GM19043 (cell line): ENCODE measurements around the gene LRP1.

Experiments used
- ATAC-seq: cut with Tn5 transposase; IDR thresholded peaks from one replicate; pipeline ENCODE4 v1.9.1; 2021; ENCODE audit warnings: low read depth; ENCODE audit not compliant: unreplicated experiment

The LRP1 gene

GRCh38 chr12:57169046-57169795 lies 40.9 kb downstream of the LRP1 start:
- no peak for ATAC-seq

- no peak for ATAC-seq
Observed at GRCh38 chr12:57169969-57170368, 41.7 kb downstream of the LRP1 start.

DNA sequence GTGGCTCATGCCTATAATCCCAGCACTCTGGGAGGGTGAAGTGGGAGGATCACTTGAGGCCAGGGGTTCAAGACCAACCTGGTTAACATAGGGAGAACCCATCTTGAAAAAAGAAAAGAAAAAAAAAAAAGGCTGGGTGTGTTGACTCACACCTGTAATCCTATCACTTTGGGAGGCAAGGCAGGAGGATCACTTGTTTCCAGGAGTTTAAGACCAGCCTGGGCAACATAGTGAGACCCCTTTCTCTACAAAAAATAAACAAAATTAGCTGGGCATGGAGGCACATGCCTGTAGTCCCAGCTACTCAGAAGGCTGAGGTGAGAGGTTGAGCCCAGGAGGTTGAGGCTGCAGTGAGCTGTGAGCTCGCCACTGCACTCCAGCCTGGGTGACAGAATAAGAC lies 42.1 kb downstream of the LRP1 start:
- ATAC-seq = no peak

DNA sequence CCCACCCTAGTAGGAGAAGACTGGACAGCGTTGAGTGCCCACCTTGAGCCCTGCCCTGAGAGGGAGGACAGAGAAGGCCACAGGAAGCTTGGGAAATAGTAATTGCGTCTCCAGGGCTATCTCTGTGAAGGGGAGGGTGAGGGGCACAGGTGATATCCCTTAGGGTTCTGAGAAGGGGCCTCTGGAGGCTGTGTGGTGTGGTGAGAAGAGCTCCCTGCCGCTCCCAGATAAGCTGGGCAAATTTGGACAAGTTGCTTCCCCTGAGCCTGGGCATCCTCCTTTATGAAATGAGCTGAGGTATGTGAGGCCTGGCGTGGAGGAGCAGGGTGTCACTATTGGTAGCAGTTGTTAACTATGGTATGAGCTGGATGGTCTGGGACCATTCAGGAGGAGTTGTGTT lies 42.6 kb downstream of the LRP1 start:
- no peak for ATAC-seq

DNA sequence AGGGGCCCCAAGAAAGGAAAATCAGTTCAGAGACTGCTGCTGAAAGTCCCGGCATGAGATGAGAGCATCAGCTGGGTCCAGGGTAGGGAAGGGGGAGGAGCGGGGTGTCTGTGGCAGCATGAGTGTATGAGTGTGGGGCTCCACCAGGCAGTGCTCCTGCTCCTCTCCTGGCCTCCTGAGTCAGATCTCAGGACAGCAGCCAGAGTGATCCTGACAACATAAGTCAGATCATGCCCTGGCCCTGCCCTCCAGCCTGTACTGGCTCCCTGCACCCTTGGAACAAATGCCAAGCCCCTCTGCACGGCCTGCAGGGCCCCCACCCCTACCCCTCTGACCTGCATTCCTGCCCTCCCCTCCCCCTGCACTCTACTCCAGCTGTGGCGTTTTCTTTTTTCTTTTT lies 43.4 kb downstream of the LRP1 start:
- ATAC-seq = no peak

DNA sequence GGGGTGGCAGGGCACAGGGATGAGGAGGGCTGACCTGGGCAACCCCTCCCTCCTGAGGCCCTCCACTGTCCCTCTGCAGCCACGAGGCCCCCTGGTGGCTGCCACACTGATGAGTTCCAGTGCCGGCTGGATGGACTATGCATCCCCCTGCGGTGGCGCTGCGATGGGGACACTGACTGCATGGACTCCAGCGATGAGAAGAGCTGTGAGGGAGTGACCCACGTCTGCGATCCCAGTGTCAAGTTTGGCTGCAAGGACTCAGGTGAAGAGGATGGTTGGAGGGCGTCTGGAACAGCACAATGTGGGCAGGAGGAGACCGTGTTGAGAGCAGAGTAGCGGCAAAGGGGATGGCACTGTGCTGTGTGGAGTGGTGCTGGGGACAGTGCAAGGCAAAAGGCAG lies 44.8 kb downstream of the LRP1 start:
- no peak for ATAC-seq

GRCh38 chr12:57173683-57174082 lies 45.4 kb downstream of the LRP1 start:
- ATAC-seq = no peak

DNA sequence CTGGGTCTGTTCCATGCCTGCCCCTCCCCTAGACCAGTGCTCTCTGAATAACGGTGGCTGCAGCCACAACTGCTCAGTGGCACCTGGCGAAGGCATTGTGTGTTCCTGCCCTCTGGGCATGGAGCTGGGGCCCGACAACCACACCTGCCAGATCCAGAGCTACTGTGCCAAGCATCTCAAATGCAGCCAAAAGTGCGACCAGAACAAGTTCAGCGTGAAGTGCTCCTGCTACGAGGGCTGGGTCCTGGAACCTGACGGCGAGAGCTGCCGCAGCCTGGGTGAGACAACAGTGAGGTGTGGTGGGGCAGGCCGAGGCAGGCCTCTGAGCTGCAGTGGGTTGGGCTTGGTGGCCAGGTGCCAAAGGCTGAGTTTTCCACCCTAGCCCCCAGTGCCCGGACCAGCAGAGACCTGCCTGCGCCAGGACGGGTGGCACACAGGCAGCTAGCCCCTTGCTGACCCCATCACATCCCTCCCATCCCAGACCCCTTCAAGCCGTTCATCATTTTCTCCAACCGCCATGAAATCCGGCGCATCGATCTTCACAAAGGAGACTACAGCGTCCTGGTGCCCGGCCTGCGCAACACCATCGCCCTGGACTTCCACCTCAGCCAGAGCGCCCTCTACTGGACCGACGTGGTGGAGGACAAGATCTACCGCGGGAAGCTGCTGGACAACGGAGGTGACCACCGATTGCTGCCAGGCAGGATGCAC lies 47.3 kb downstream of the LRP1 start:
- no peak for ATAC-seq

DNA sequence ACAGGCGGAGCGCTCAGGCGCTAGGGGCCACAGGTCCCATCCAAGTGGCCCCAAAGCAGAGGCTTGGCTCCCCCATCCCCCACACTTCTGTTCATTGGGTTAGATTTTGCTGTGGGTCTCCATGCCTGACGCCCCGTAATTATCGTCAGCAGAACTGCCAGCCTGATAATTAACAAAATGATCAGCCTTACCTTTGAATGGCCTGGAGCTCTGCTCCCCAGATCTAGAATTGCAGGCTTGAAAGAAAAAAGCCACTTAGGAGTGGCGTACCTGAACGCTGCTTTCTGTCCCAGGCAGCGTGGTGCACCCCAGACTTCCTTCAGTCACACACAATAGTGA lies 47.8 kb downstream of the LRP1 start:
- no peak for ATAC-seq

DNA sequence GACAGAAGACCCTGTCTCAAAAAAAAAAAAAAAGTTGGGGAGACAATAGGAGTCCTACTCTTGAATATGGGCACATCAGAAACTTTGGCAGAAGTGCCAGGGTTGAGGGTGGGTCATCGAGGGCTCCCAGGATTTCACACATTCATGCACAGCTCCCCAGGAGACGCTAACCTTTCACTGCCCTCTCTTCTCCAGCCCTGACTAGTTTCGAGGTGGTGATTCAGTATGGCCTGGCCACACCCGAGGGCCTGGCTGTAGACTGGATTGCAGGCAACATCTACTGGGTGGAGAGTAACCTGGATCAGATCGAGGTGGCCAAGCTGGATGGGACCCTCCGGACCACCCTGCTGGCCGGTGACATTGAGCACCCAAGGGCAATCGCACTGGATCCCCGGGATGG lies 48.6 kb downstream of the LRP1 start:
- no peak for ATAC-seq

DNA sequence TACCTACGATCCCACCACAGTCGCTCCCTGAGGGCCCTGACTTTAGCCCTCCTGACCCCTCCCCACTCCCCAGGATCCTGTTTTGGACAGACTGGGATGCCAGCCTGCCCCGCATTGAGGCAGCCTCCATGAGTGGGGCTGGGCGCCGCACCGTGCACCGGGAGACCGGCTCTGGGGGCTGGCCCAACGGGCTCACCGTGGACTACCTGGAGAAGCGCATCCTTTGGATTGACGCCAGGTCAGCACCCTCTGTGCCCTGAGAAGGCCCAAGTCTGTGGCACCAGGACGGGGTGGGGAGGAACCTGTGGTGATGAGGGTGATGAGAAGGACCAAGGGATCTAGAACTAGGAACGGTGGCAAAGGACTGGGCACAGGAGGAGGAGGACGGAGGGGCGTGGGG lies 49.1 kb downstream of the LRP1 start:
- ATAC-seq = no peak

GRCh38 chr12:57178213-57178612 lies 49.9 kb downstream of the LRP1 start:
- no peak for ATAC-seq

DNA sequence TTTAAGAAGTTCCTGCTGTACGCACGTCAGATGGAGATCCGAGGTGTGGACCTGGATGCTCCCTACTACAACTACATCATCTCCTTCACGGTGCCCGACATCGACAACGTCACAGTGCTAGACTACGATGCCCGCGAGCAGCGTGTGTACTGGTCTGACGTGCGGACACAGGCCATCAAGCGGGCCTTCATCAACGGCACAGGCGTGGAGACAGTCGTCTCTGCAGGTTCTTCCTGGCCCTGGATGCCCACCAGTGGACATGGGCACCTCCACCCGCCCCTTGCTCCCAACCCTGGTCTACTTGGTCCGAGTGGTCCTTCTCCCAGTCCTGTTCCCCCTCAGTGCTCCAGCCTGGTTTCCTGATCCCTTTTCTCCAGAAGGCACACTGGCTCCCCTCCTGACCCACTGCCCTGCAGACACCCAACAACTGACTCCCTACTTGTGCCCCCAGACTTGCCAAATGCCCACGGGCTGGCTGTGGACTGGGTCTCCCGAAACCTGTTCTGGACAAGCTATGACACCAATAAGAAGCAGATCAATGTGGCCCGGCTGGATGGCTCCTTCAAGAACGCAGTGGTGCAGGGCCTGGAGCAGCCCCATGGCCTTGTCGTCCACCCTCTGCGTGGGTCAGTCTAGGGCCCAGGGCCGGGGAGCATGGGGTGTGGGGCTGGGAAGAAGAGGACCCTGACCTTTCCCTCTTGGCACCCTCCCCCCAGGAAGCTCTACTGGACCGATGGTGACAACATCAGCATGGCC lies 51.2 kb downstream of the LRP1 start:
- ATAC-seq = no peak

- ATAC-seq = no peak
Observed at GRCh38 chr12:57180321-57180989, 52.2 kb downstream of the LRP1 start.

- no peak for ATAC-seq
Observed at GRCh38 chr12:57181072-57181471, 52.8 kb downstream of the LRP1 start.

DNA sequence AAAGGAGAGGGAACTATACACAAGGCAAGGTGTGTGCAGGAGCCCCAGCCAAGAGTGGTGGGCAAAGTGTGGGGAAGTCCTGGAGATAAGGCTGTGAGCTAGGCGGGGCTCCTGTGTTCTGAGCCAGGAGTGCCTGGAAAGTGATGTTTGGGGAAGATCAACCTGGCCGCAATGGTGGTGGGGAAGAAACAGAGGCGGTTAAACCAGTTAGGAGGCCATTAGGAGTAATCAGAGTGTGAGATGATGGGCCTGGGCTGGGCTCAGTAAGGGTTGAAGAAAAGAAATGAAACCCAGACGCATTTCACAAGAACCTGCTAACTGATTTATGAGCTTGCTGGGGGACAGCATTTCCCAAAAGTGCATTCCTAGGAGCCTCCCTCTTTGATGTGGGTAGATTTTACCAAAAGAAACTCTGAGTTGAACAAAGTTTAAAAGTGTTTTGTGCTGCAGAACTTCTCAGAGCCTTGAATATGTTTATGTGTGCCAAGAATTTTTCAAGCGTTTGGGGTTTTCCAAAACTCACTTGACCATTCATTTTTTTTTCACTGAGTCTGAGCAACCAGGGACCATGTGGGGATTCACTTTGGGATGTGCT lies 53.4 kb downstream of the LRP1 start:
- no peak for ATAC-seq

- ATAC-seq = peak; percentile 94
Observed at GRCh38 chr12:57182918-57183575, 54.8 kb downstream of the LRP1 start.

GRCh38 chr12:57183939-57184725 lies 55.8 kb downstream of the LRP1 start:
- no peak for ATAC-seq

GRCh38 chr12:57185403-57185802 lies 57.1 kb downstream of the LRP1 start:
- ATAC-seq = no peak
